ENCODE data around the gene MS4A4A.
"Not testable (repeated sequence)": the region's sequence is repeated elsewhere in the genome, so short reads cannot be mapped to it uniquely, and the experiment has no call there.

The MS4A4A gene

GRCh38 chr11:60280412-60280811 is at the start of gene MS4A4A:
TSS of gene MS4A4A (plus strand) at chr11:60280666. CDS start at chr11:60280676, 10 bp downstream.
- DNase-seq, result no peak

DNA sequence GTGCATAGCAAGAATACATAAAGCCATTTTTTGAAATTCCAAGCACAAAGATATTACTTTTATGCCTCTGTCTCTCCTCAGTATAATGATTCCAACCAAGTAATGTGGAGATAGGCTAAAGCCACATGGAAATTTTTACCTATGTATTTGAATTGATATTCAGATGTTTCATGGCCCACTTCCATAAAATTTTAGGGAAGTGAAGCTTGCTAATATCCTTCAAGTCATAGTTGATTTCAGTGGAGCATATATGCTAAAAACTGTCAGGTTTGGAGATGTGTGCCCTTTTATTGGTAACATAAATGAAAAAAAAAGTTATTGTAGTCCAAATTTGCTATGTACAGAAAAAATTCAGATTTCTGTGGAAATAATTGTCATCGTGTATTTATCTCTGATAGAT is 49.8 kb upstream of the MS4A4A start:
- no peak for DNase-seq

GRCh38 chr11:60235321-60235720 is 45.1 kb upstream of the MS4A4A start:
- DNase-seq, result no peak

DNA sequence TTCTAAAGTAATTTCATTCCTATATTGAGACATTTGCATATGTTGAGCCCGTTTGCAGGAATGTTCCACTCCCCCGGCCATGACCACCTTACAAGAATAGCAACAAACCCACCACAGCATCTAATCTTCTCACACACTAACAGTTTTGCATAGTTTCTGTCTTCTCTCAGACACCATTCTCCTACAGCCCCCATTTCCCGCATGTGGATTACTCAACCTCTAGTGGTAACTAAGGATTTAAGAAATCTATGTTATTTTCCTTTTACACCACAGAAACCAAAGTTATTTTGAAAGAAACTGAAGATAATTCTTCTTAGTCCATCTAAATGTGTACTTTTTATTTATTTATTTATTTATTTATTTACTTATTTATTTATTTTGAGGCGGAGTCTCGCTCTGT is 39.8 kb upstream of the MS4A4A start:
- DNase-seq, result no peak

GRCh38 chr11:60241786-60242185 is 38.7 kb upstream of the MS4A4A start:
- no peak for DNase-seq

DNA sequence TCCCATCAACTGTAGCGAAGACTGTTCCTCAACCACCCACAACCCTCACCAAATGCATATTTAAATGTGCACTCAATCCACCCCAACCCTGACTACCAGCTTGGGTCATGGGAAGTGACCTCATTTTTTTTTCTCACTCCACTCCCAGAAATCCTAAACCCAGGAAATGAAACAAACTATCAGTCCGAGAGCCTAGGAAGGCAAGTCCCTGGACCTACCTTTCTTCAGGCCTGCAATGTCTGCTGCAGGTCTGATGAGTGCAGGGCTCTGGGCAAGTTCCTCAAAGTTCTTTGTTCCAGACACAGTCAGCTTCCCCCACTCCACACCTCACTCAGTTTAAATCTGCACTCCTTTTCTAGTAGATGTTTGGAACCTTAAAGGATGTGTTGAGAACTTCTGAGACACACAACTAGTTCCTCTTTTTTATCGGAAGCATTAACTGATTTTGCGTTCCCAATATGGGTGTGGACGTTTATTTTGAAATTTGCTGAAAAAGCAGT is 37.7 kb upstream of the MS4A4A start, which contains the start of gene MS4A4E:
TSS of gene MS4A4E (minus strand) at position 398 of the 500 bp plus-strand sequence. CDS start 13,082 bp downstream, outside the sequence.
- DNase-seq, result no peak

DNA sequence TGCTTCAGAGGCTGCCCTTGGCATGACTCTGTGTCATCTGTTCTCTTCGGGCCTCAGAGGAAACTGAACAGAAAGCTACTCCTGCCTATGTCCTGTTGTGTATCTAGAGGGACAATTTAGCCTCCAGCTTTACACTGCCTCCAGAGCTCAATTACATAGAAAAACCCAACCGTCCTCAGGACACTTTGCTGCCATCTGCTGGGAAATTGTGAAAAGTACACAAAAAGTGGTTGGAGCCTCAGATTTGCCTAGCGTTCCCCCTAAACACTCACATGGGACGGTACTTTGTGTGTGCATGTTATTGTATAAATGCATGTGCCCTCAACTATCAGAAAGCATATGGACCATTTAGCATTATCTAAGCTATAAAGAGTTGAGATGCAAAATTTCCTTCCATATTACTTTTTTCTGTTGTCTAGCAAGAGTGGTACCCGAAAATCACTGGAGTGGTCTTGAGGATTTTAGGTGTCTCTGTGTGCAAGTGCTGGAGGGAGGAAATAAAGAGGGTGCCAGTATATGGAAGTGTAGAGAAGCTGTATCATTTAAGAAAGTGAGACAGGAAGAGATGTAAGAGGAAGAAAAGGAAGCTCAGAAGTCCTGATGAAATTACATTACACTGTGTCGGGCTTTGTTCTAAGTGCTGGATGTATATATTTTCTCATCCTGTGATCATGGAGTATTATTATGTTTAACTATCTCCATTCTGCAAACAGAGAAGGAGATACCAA is 28.8 kb upstream of the MS4A4A start:
- DNase-seq, result no peak

- no peak for DNase-seq
These were observed 28.0 kb upstream of the MS4A4A start for GRCh38 chr11:60252213-60253108.

GRCh38 chr11:60257956-60258722 is 22.3 kb upstream of the MS4A4A start:
- DNase-seq, result no peak

GRCh38 chr11:60261014-60261413 is 19.5 kb upstream of the MS4A4A start:
- DNase-seq, result no peak

DNA sequence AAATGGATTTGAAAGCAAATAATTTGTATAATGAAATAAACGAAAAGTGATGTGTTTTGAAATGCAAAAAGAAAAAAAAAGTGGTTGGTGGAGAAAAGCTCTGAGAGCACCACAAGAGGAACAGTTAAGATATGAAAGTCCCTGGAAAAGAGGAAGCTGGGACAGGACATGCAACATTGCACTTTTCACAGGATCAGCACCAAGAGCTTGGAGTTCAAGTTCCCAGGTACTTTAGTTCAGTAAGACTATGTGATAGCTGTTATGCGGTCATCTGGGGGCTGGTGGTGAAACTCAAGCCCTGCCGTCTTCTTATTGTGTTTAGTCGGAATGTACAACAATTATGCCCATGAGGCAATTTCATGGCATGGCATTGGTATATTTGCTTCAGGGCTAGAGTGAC is 17.1 kb upstream of the MS4A4A start:
- no peak for DNase-seq

GRCh38 chr11:60264644-60265043 is 15.8 kb upstream of the MS4A4A start:
- no peak for DNase-seq

DNA sequence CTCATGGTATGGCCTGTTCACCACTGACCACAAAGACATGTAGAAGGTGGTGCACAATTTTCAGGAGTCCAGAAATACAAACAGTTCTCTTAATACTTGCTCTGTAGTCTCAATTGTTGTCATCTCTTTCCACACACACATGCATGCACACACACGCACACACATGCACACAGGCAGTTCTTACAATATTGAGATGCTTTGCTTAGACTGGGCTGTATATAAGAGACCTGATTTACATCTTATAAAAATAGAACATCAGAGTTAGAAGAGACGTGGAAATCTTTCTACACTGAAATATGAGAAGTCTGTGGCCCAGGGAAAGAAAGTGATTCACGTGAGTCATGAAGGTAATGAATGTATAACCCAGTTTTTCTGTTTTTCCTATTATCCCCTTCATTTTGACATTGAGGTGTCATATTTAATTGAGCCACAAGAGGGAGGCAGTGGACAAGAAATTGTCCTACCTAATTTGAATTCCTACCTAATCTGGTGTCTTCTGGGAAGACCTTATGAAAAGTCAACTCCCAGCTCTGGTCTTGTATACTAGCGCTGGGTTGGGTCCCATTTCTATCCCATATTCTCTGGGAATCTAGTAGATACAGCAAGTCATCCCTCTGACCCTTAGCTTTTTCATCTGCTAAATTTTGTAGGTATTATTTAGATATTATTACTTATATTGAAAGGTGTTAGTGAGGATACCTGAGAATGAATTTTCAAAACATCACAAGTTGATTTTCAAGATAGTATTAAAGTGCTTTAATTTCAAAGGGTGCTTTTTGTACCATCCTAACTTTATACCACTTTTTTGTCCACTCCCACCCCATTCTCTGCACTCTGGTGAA is 14.9 kb upstream of the MS4A4A start:
- DNase-seq, result no peak

- DNase-seq, result no peak
These were observed 6.0 kb upstream of the MS4A4A start for GRCh38 chr11:60274416-60274815.

GRCh38 chr11:60281485-60281884 is 1.0 kb downstream of the MS4A4A start:
- no peak for DNase-seq

DNA sequence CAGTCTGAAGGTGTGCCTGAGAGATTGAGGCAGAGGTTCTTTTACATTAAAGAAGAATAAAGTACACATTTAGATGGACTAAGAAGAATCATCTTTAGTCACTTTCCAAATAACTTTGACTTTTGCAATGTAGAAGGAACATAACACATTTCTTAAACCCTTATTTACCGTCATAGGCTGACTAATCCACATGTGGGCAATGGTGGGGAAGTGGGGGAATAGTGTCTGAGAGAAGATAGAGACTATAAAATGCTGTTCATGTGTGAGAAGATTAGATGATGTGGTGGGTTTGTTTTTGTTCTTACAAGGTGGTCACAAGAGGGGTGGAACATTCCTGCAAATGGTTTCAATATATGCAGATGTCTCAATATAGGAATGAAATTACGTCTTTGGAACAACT is 1.8 kb downstream of the MS4A4A start:
- no peak for DNase-seq

GRCh38 chr11:60285411-60286126 is 5.1 kb downstream of the MS4A4A start:
- DNase-seq, result not testable (repeated sequence)

- no peak for DNase-seq
These were observed 8.1 kb downstream of the MS4A4A start for GRCh38 chr11:60288531-60288930.

GRCh38 chr11:60292145-60292544 is 11.7 kb downstream of the MS4A4A start:
- DNase-seq, result no peak

DNA sequence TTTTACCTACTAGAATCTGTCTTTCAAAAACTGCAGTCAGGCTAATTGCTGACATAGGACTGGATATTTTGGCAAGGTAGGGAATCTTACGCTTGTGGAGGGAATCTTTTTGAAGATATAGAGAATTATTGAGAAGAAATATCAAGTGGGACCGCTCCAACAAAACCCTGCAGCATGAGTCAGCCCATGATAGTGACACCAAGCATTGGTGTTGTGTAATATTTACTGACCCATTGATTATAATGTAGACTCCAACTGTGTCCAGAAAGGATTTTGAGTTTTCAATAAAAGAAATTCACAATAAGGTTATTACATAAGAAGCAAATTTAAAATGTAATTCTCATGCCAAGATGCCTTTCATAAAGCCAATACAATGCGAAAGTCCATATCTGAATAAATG is 20.7 kb downstream of the MS4A4A start:
- DNase-seq, result no peak

- DNase-seq, result not testable (repeated sequence)
These were observed 21.4 kb downstream of the MS4A4A start for GRCh38 chr11:60301884-60302283.
